ENCODE results near the gene AMPD2.

The AMPD2 gene

GRCh38 chr1:109617291-109617801 lies 2.3 kb upstream of the AMPD2 start:
- no peak for DNase-seq (ENCODE audit: low spot score)

DNA sequence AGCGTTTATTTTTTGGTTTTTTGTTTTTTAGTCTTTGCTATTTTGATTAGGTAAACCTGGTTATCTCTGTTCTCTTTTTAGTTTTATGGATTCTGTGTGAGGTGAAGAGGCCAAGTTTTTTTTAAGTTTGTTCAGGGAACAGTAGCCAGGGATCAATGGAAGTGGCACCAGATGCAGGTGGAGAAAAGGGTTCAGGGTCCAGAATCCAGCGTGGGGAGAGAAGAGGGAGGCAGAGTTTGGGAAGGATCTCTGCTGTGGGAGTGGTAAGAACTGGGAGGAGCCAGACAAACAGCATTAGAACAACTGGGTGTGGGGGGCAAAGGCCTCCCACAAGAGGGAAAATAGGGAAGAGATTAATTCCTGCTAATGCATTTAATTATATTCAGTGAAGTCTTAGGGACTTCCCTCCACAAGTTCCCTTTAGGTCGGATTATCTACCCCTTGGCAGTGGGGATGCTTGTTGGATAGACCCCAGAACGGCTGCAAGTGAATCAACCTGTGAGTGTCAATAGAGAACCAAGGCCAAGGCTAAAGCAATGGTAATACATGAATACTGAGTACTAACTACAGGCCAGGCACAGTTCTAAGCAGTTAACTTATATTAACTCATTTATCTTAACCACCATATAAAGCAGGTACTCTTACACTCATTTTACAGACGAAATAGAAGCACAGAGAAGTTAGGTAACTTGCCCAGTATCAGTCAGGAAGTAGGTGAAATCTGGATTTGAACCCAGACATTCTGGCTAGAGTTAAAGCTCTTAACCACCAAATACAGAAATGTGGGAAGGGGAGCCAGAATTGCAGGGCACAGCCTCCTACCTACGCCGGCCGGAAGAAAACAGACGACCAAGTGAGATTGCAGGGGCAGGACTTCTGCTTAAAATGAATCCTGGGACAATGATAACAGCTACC lies 719 bp upstream of the AMPD2 start:
- DNase-seq (ENCODE audit: low spot score): no peak

- DNase-seq (ENCODE audit: low spot score): no peak
Observed at GRCh38 chr1:109620401-109620791, 759 bp downstream of the AMPD2 start.

GRCh38 chr1:109620841-109621286 lies 1.2 kb downstream of the AMPD2 start:
- peak; percentile 92 for DNase-seq (ENCODE audit: low spot score)

DNA sequence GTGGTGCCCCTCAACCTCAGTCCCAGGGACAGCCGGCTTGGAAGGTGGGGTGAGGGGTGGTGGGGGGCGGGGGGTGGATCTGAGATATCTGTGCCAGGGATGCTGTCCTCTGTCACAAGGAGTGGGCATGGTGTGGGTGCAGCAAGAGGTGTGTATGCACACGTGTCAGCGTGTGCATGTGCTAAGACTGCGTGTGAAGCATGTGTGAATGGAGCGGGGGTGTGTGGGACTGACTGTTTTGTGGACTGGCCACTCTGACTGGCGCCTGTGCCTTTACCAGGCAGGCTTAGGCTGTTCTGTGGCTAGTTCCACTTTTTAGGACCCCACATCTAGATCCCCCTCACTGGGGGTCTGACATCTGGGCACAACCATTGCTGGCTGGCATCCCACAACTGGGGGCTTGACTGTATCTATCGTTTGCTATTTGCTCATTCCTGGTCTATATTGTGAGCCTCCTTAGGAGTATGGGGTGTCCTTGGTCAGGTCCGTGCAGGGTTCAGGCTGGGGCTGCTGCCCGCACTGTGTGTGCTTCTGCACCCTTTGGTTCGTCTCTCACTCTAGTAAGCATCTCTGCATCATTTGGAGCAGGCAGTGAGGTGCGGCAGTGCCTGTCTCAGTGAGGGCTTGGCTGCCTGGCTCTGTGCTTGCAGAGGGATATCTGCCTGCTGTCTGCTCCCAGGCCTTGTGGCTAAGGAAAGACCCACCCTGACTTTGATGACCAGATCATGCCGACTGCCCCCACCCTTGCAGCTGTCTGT lies 1.9 kb downstream of the AMPD2 start:
- no peak for DNase-seq (ENCODE audit: low spot score)

DNA sequence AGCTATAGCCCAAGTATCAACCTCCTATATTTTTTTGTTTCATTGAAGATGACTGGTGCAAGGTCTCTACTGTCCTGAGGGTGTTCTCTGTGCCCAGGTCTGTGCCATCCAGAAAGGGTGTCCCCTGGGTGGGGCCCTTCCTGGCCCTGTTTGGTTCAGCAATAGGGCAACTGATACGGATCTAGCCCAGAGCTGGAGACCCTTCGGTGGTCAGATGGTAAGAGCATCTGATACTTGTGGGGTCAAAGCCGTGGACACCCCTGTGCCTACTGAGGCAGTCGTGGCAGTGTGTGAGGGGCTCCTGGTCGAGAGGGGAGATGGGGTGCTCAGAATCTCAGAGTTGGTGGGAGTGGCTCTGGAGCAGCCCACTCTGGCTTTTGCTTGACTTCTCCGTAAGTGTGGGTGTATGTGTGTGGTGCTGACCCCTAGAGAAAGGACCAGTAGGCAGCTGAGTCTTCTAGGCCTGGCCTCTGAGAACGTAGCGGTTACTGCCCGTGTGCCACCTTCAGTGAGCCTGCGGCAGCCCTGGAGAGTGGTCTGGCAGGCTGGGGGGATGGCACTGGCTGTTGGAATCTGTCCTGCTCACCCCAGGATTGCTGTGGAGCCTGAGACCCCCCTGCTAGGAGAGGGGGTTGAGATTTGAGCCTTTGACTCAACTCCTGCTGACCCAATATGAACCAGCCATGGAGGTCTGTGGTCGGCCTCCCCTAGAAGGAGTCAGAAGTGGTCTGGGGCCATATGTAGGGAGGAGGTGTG lies 2.7 kb downstream of the AMPD2 start:
- DNase-seq (ENCODE audit: low spot score): no peak

DNA sequence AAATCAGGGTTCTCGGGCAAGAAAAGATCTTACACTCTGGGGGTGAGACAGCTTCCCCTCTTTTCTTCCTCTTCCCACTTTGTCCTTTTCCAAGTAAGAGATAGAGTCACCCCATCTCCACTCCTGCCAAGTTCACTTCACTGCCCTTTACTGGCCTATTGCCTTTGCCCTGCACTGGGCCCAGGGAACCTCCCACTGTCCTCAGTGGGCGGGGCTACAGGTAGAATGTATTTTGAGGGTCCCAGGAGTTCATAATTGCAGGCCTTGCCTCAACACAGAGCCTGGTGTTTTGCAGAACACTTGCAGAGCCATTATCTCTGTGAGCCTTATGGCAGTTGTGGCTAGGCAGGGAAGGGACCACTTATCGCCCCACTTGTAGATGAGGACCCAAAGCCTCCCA lies 3.3 kb downstream of the AMPD2 start:
- no peak for DNase-seq (ENCODE audit: low spot score)

- no peak for DNase-seq (ENCODE audit: low spot score)
Observed at GRCh38 chr1:109623601-109624161, 4.0 kb downstream of the AMPD2 start.

DNA sequence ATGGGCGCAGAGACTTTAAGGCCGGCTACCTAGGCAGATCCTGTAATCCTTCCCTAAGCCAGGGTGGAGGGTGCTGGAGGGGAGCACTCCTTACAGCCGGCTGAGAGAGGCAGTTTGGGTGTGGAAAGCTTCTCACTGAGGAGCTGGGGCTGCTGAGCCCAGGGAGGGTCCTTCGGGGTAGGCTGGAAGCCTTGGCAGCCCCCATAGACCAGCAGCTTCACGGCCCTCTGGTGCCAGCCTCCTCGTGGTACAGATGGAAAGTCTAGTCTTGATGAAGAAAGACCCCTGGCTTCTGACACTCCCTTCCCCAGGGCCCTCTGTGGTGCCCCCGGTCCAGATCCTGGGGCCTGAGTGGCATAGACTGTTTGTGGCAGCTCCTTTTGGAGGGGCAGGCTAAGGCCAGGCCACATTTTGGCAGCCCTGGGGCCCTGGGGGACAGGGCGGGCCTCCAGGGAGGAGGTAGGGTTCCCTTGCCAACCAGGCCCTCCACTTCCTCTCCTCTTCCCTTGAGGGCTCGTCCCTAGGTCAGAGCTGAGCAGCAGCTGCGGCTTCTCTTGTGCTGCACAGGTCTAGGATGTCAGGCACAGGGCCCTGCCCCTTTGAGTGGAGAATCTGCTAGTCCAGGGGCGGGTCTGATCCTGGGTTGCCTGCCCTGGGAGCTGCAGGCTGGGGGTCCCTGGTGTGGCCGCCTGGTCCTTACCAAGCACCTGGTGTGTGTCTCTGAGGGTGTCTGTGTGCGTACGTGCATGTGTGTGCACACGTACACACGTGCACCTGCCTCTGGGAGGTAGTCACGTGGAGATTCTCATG lies 4.8 kb downstream of the AMPD2 start:
- peak; percentile 65 for DNase-seq (ENCODE audit: low spot score)

GRCh38 chr1:109625176-109625575 lies 5.5 kb downstream of the AMPD2 start:
- DNase-seq (ENCODE audit: low spot score): no peak

GRCh38 chr1:109625601-109626560 lies 6.2 kb downstream of the AMPD2 start:
- no peak for DNase-seq (ENCODE audit: low spot score)

- DNase-seq (ENCODE audit: low spot score): no peak
Observed at GRCh38 chr1:109626682-109627408, 7.2 kb downstream of the AMPD2 start.

- no peak for DNase-seq (ENCODE audit: low spot score)
Observed at GRCh38 chr1:109627692-109628399, 8.2 kb downstream of the AMPD2 start.

- no peak for DNase-seq (ENCODE audit: low spot score)
Observed at GRCh38 chr1:109628540-109629321, 9.1 kb downstream of the AMPD2 start.

- no peak for DNase-seq (ENCODE audit: low spot score)
Observed at GRCh38 chr1:109629372-109630030, 9.9 kb downstream of the AMPD2 start.

DNA sequence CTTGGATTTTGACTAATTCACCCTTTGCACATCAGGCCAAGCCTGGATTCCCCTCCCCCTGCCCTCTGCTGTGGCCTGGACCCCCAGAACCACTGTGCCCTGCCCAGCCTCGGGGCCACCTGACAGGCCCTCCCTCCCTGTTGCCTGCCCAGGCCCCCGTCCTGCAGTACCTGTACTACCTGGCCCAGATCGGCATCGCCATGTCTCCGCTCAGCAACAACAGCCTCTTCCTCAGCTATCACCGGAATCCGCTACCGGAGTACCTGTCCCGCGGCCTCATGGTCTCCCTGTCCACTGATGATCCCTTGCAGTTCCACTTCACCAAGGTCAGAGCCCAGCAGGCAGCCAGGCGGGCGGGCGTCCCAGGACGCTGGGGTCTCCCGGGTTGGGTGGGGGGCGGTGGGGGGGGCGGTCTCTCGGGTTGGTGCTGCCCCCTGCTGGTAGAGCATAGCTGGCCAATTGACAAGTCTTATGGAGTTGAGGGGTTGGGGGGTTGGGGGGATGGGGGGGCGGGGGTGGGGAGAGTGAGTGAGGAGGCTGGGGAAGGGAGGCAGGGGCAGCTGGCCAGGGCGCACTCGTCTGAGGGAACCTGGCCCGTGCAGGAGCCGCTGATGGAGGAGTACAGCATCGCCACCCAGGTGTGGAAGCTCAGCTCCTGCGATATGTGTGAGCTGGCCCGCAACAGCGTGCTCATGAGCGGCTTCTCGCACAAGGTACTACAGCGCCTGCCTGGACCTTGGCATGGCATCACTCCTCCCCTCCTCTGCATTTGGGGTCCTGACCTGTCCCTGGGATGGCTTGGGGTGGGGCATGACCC lies 10.7 kb downstream of the AMPD2 start:
- DNase-seq (ENCODE audit: low spot score): no peak

Data from NAMALWA (cell line).